CD14-positive monocyte (primary cell): ENCODE measurements around the gene RNFT2. TPM values are rescaled to one million over a fixed set of nuclear protein-coding genes. Genes with fewer than 3 reads are reported as not detected.

Experiments
- DNase-seq, 3 donors: peaks; one replicate each; pipeline ENCODE4 v3.0.0-alpha.2; 2011 to 2022
- H2AFZ ChIP-seq: 2 replicates; pipeline ENCODE4 v1.6.0; 2012; ENCODE audit warnings: mild to moderate bottlenecking, low read depth, low read length, inconsistent platforms; ENCODE audit not compliant: insufficient read depth, poor library complexity, severe bottlenecking
- H3K27ac ChIP-seq, 2 donors: 1 replicate in 1 of 2; 2 replicates in 1 of 2; pipeline ENCODE4 v1.5.1; 2012 to 2013; ENCODE audit warnings: low read length in 2 of 2, control low read depth in 1 of 2, inconsistent platforms in 1 of 2, low read depth in 1 of 2, mild to moderate bottlenecking in 1 of 2
- H3K27me3 ChIP-seq, 2 donors: one replicate each; pipeline versions ENCODE4 v1.6.0 to v1.6.1; 2011 to 2013; ENCODE audit warnings: low read length in 2 of 2; ENCODE audit not compliant: control insufficient read depth in 2 of 2, insufficient read depth in 2 of 2
- H3K36me3 ChIP-seq, 2 donors: replicated peaks in 1 of 2; 1 replicate in 1 of 2; 2 replicates in 1 of 2; pipeline versions ENCODE4 v1.5.1 to v1.6.1; 2012 to 2013; ENCODE audit warnings: low read length in 2 of 2, control low read depth in 1 of 2, inconsistent platforms in 1 of 2, mild to moderate bottlenecking in 1 of 2; ENCODE audit not compliant: insufficient read depth in 2 of 2, control insufficient read depth in 1 of 2
- H3K4me1 ChIP-seq, 2 donors: 1 replicate in 1 of 2; 2 replicates in 1 of 2; pipeline versions ENCODE4 v1.5.1 to v1.6.1; 2012 to 2013; ENCODE audit warnings: low read length in 2 of 2, control low read depth in 1 of 2, inconsistent platforms in 1 of 2, mild to moderate bottlenecking in 1 of 2, moderate library complexity in 1 of 2; ENCODE audit not compliant: insufficient read depth in 2 of 2, control insufficient read depth in 1 of 2
- H3K4me2 ChIP-seq: replicated peaks from 2 replicates; pipeline ENCODE3; 2012; ENCODE audit warnings: low read length, moderate library complexity, mild to moderate bottlenecking; ENCODE audit not compliant: poor library complexity, severe bottlenecking; ENCODE audit errors: extremely low read depth
- H3K4me3 ChIP-seq, 3 experiments: fragments of 200-600 bp in 1 of 3; sonication (generic) in 1 of 3; replicated peaks in 1 of 3; 1 replicate in 2 of 3; 2 replicates in 1 of 3; pipeline ENCODE4 v1.5.1; 2011 to 2013; ENCODE audit warnings: low read length in 3 of 3, mild to moderate bottlenecking in 3 of 3, control low read depth in 2 of 3, low read depth in 2 of 3, inconsistent platforms in 1 of 3, moderate library complexity in 1 of 3
- H3K79me2 ChIP-seq: 2 replicates; pipeline ENCODE4 v1.6.0; 2012; ENCODE audit warnings: mild to moderate bottlenecking, control low read depth, inconsistent platforms, low read length, moderate library complexity; ENCODE audit not compliant: insufficient read depth
- H3K9ac ChIP-seq: 2 replicates; pipeline ENCODE4 v1.6.0; 2017; ENCODE audit warnings: low read length, mild to moderate bottlenecking; ENCODE audit not compliant: insufficient read depth, poor library complexity, severe bottlenecking
- H3K9me3 ChIP-seq, 2 donors: replicated peaks in 1 of 2; 1 replicate in 1 of 2; 2 replicates in 1 of 2; pipeline versions ENCODE4 v1.5.1 to v1.6.1; 2012 to 2013; ENCODE audit warnings: low read length in 2 of 2, control low read depth in 1 of 2; ENCODE audit not compliant: control insufficient read depth in 1 of 2, insufficient read depth in 1 of 2
- H4K20me1 ChIP-seq: 2 replicates; pipeline ENCODE4 v1.6.0; 2012; ENCODE audit warnings: mild to moderate bottlenecking, low read length, control low read depth, moderate library complexity; ENCODE audit not compliant: insufficient read depth
- H3K27ac Mint-ChIP-seq, 7 donors: one replicate each; pipeline ENCODE4 v1.8.0; 2020; ENCODE audit warnings: mild to moderate bottlenecking in 7 of 7, mixed read lengths in 7 of 7, moderate library complexity in 6 of 7, inconsistent platforms in 2 of 7
- H3K27me3 Mint-ChIP-seq, 3 donors: one replicate each; pipeline ENCODE4 v1.8.0; 2021 to 2022; ENCODE audit warnings: low read depth in 3 of 3, mild to moderate bottlenecking in 3 of 3, mixed read lengths in 3 of 3, moderate library complexity in 3 of 3, inconsistent platforms in 1 of 3
- H3K36me3 Mint-ChIP-seq, 2 donors: one replicate each; pipeline ENCODE4 v1.8.0; 2020; ENCODE audit warnings: mixed read lengths in 2 of 2, inconsistent platforms in 1 of 2, mild to moderate bottlenecking in 1 of 2
- H3K4me1 Mint-ChIP-seq: one replicate; pipeline ENCODE4 v1.8.0; 2020; ENCODE audit warnings: mild to moderate bottlenecking, mixed read lengths
- H3K4me3 Mint-ChIP-seq, 2 donors: one replicate each; pipeline ENCODE4 v1.8.0; 2020; ENCODE audit warnings: mild to moderate bottlenecking in 2 of 2, mixed read lengths in 2 of 2, moderate library complexity in 1 of 2
- H3K9me3 Mint-ChIP-seq, 7 donors: one replicate each; pipeline ENCODE4 v1.8.0; 2020 to 2022; ENCODE audit warnings: mixed read lengths in 7 of 7, mild to moderate bottlenecking in 6 of 7, moderate library complexity in 6 of 7, inconsistent platforms in 2 of 7
- CTCF ChIP-seq: fragments of 200-600 bp; IDR thresholded peaks from one replicate; pipeline ENCODE4 v1.8.0; 2022; ENCODE audit warnings: antibody characterized with exemption, mild to moderate bottlenecking
- WGBS: methylation state at CpG from one replicate; pipeline ENCODE4 v1.1.5; 2013; ENCODE audit warnings: missing lambda C conversion rate; ENCODE audit not compliant: insufficient coverage; 5-methylcytosine and 5-hydroxymethylcytosine counted together
- intact Hi-C, 2 donors: fragments of 100-400 bp; cut with micrococcal nuclease; formaldehyde crosslinking; loops; one replicate each; pipeline versions ENCODE4 v1.15.0 to v1.15.1; 2023
- polyA plus RNA-seq, 3 donors: library from polyadenylated mRNA; depleted of rRNA in 1 of 3; unstranded in 2 of 3; stranded (reverse) in 1 of 3; fragments of 300-500 nt in 2 of 3; fragments of >200 nt in 1 of 3; fragmentation: Illumina TruSeq in 2 of 3; gene quantifications; 1 replicate in 2 of 3; 2 replicates in 1 of 3; pipeline ENCODE4 v1.2.3, GENCODE V29; 2012 to 2021

Gene RNFT2
- polyA plus RNA-seq, 3 donors = 0.05 TPM; not detected in 2

GRCh38 chr12:116717466-116718437, 20.4 kb upstream of the RNFT2 start:
- Histone ChIP-seq H4K20me1 (no peaks in the 10 kb centered on the region), H3K36me3 (peaks cover 70 to 89% of the 10 kb centered on the region in 2 donors), H3K79me2 (no peaks in the 10 kb centered on the region), H3K4me3 (no peak overlapping the region), H3K4me2 (no peak overlapping the region), H3K27ac (no peak overlapping the region), H3K27me3 (no peaks in the 10 kb centered on the region), H3K4me1 (no peaks in the 10 kb centered on the region), H3K9me3 (no peaks in the 10 kb centered on the region), H3K9ac (no peak overlapping the region), H2AFZ (no peak overlapping the region)
- Mint-ChIP-seq H3K9me3 (no peaks in the 10 kb centered on the region), H3K27me3 (no peaks in the 10 kb centered on the region), H3K27ac (no peak overlapping the region), H3K36me3 (peaks cover 76 to 87% of the 10 kb centered on the region in 2 donors), H3K4me1 (no peaks in the 10 kb centered on the region), H3K4me3 (no peak overlapping the region)
- DNase-seq = no peak
- TF ChIP-seq CTCF = no peak
- 97% methylated on average over 21 of the region's 27 CpGs for WGBS
- intact Hi-C loops = no loop called here

GRCh38 chr12:116718655-116719454, 19.3 kb upstream of the RNFT2 start:
- no peak overlapping the region for H3K27ac Mint-ChIP-seq
- Histone ChIP-seq H3K9me3 (no peaks in the 10 kb centered on the region), H3K36me3 (peaks cover 70 to 91% of the 10 kb centered on the region in 2 donors), H3K27me3 (no peaks in the 10 kb centered on the region), H3K4me2 (no peak overlapping the region), H3K79me2 (no peaks in the 10 kb centered on the region), H3K27ac (no peak overlapping the region), H2AFZ (no peak overlapping the region), H3K4me1 (no peaks in the 10 kb centered on the region), H4K20me1 (peaks cover 5% of the 10 kb centered on the region), H3K9ac (no peak overlapping the region), H3K4me3 (no peak overlapping the region)
- WGBS = 89% methylated on average over 5 of the region's 10 CpGs
- no peak for DNase-seq
- no peaks in the 10 kb centered on the region for H3K4me1 Mint-ChIP-seq
- no peak for TF ChIP-seq CTCF
- intact Hi-C loops = no loop called here
- peaks cover 76 to 86% of the 10 kb centered on the region in 2 donors for H3K36me3 Mint-ChIP-seq
- H3K4me3 Mint-ChIP-seq = no peak overlapping the region
- H3K27me3 Mint-ChIP-seq = no peaks in the 10 kb centered on the region
- no peaks in the 10 kb centered on the region for H3K9me3 Mint-ChIP-seq
